ENCODE measurements around the gene DBN1.

- no peak for TF ChIP-seq POLR2A (IDR thresholded peaks at IDR 0.05; ENCODE audit: extremely low read depth, insufficient read length)
- no peak for TF ChIP-seq CTCF (IDR thresholded peaks at IDR 0.05; ENCODE audit: low read depth, low read length)
- no peak for TF ChIP-seq MYC (IDR thresholded peaks at IDR 0.05; ENCODE audit: low read depth, low read length)
Observed at GRCh38 chr5:177490992-177491391, 17.6 kb upstream of the DBN1 start.
